Activated naive CD8-positive, alpha-beta T cell (primary cell): ENCODE measurements around the gene CYB5R3.

Experiments used
- H3K27ac Mint-ChIP-seq: one replicate; pipeline ENCODE4 v1.8.0; 2021; ENCODE audit warnings: mixed read lengths
- H3K27me3 Mint-ChIP-seq: one replicate; pipeline ENCODE4 v1.8.0; 2021; ENCODE audit warnings: mixed read lengths
- H3K36me3 Mint-ChIP-seq: one replicate; pipeline ENCODE4 v1.8.0; 2021; ENCODE audit warnings: mixed read lengths
- H3K4me1 Mint-ChIP-seq: one replicate; pipeline ENCODE4 v1.8.0; 2021; ENCODE audit warnings: low read depth, mixed read lengths
- H3K4me3 Mint-ChIP-seq: one replicate; pipeline ENCODE4 v1.8.0; 2021; ENCODE audit warnings: mild to moderate bottlenecking, mixed read lengths
- H3K9me3 Mint-ChIP-seq: one replicate; pipeline ENCODE4 v1.8.0; 2021; ENCODE audit warnings: low read depth, mixed read lengths

The CYB5R3 gene

GRCh38 chr22:42661985-42662831 lies 13.0 kb upstream of the CYB5R3 start:
- Mint-ChIP-seq H3K9me3 (no peaks in the 10 kb centered on the region), H3K36me3 (no peaks in the 10 kb centered on the region), H3K4me1 (no peaks in the 10 kb centered on the region), H3K4me3 (peak overlapping the region; percentile 66), H3K27ac (no peak overlapping the region), H3K27me3 (no peaks in the 10 kb centered on the region)

GRCh38 chr22:42656578-42656977 lies 7.4 kb upstream of the CYB5R3 start:
- H3K36me3 Mint-ChIP-seq = no peaks in the 10 kb centered on the region
- peaks cover 2% of the 10 kb centered on the region for H3K27me3 Mint-ChIP-seq
- no peak overlapping the region for H3K4me3 Mint-ChIP-seq
- H3K9me3 Mint-ChIP-seq = no peaks in the 10 kb centered on the region
- no peaks in the 10 kb centered on the region for H3K4me1 Mint-ChIP-seq
- no peak overlapping the region for H3K27ac Mint-ChIP-seq

- H3K27me3 Mint-ChIP-seq = peaks cover 2% of the 10 kb centered on the region
- no peak overlapping the region for H3K4me3 Mint-ChIP-seq
- H3K36me3 Mint-ChIP-seq = no peaks in the 10 kb centered on the region
- no peaks in the 10 kb centered on the region for H3K4me1 Mint-ChIP-seq
- no peak overlapping the region for H3K27ac Mint-ChIP-seq
- H3K9me3 Mint-ChIP-seq = no peaks in the 10 kb centered on the region
Measured at GRCh38 chr22:42655693-42656092, 6.5 kb upstream of the CYB5R3 start.

GRCh38 chr22:42654436-42655073 lies 5.4 kb upstream of the CYB5R3 start:
- no peak overlapping the region for H3K27ac Mint-ChIP-seq
- H3K4me3 Mint-ChIP-seq = no peak overlapping the region
- no peaks in the 10 kb centered on the region for H3K4me1 Mint-ChIP-seq
- no peaks in the 10 kb centered on the region for H3K36me3 Mint-ChIP-seq
- H3K27me3 Mint-ChIP-seq = peaks cover 2% of the 10 kb centered on the region
- no peaks in the 10 kb centered on the region for H3K9me3 Mint-ChIP-seq

GRCh38 chr22:42653999-42654398 lies 4.8 kb upstream of the CYB5R3 start:
- no peaks in the 10 kb centered on the region for H3K9me3 Mint-ChIP-seq
- peaks cover 2% of the 10 kb centered on the region for H3K27me3 Mint-ChIP-seq
- H3K4me1 Mint-ChIP-seq = no peaks in the 10 kb centered on the region
- H3K4me3 Mint-ChIP-seq = no peak overlapping the region
- no peak overlapping the region for H3K27ac Mint-ChIP-seq
- H3K36me3 Mint-ChIP-seq = no peaks in the 10 kb centered on the region

- H3K9me3 Mint-ChIP-seq = no peaks in the 10 kb centered on the region
- peak overlapping the region; percentile 20 for H3K4me3 Mint-ChIP-seq
- H3K27ac Mint-ChIP-seq = no peak overlapping the region
- H3K27me3 Mint-ChIP-seq = peaks cover 2% of the 10 kb centered on the region
- H3K4me1 Mint-ChIP-seq = peaks cover 15% of the 10 kb centered on the region
- H3K36me3 Mint-ChIP-seq = no peaks in the 10 kb centered on the region
Measured at GRCh38 chr22:42651134-42651533, 1.9 kb upstream of the CYB5R3 start.

GRCh38 chr22:42648368-42649245 lies 585 bp downstream of the CYB5R3 start:
- peaks cover 32% of the 10 kb centered on the region for H3K4me1 Mint-ChIP-seq
- H3K27me3 Mint-ChIP-seq = no peaks in the 10 kb centered on the region
- H3K9me3 Mint-ChIP-seq = no peaks in the 10 kb centered on the region
- peak overlapping the region; percentile 100 for H3K4me3 Mint-ChIP-seq
- H3K36me3 Mint-ChIP-seq = no peaks in the 10 kb centered on the region
- H3K27ac Mint-ChIP-seq = peak overlapping the region; percentile 99

- Mint-ChIP-seq H3K27me3 (no peaks in the 10 kb centered on the region), H3K27ac (peak overlapping the region; percentile 99), H3K4me3 (peak overlapping the region; percentile 100)
Measured at GRCh38 chr22:42648017-42648367, 1.2 kb downstream of the CYB5R3 start.

GRCh38 chr22:42646569-42647525 lies 2.3 kb downstream of the CYB5R3 start:
- H3K4me3 Mint-ChIP-seq = peak overlapping the region; percentile 100

More at GRCh38 chr22:42648017-42648367, 1.2 kb downstream of the CYB5R3 start:
- H3K4me1 Mint-ChIP-seq = peaks cover 32% of the 10 kb centered on the region
- H3K9me3 Mint-ChIP-seq = no peaks in the 10 kb centered on the region
- H3K36me3 Mint-ChIP-seq = no peaks in the 10 kb centered on the region

GRCh38 chr22:42645938-42646568 lies 3.1 kb downstream of the CYB5R3 start:
- Mint-ChIP-seq H3K4me3 (no peak overlapping the region), H3K36me3 (no peaks in the 10 kb centered on the region), H3K27me3 (no peaks in the 10 kb centered on the region), H3K9me3 (no peaks in the 10 kb centered on the region), H3K4me1 (peaks cover 35% of the 10 kb centered on the region), H3K27ac (no peak overlapping the region)

More at GRCh38 chr22:42646569-42647525, 2.3 kb downstream of the CYB5R3 start:
- H3K9me3 Mint-ChIP-seq = no peaks in the 10 kb centered on the region
- no peaks in the 10 kb centered on the region for H3K27me3 Mint-ChIP-seq
- H3K36me3 Mint-ChIP-seq = no peaks in the 10 kb centered on the region
- H3K4me1 Mint-ChIP-seq = peaks cover 35% of the 10 kb centered on the region
- H3K27ac Mint-ChIP-seq = no peak overlapping the region

- Mint-ChIP-seq H3K36me3 (no peaks in the 10 kb centered on the region), H3K27me3 (no peaks in the 10 kb centered on the region), H3K27ac (no peak overlapping the region), H3K4me3 (no peak overlapping the region), H3K4me1 (peaks cover 35% of the 10 kb centered on the region), H3K9me3 (no peaks in the 10 kb centered on the region)
Measured at GRCh38 chr22:42645341-42645937, 3.8 kb downstream of the CYB5R3 start.

- Mint-ChIP-seq H3K27me3 (no peaks in the 10 kb centered on the region), H3K9me3 (no peaks in the 10 kb centered on the region), H3K4me1 (peaks cover 35% of the 10 kb centered on the region), H3K4me3 (no peak overlapping the region), H3K36me3 (no peaks in the 10 kb centered on the region), H3K27ac (peak overlapping the region; percentile 12)
Measured at GRCh38 chr22:42644422-42645340, 4.5 kb downstream of the CYB5R3 start.
